ENCODE results near the gene MYG1. TPM values are rescaled to one million over a fixed set of nuclear protein-coding genes. Genes with fewer than 3 reads are reported as not detected.

Gene MYG1
- polyA plus RNA-seq, 1 of the 3 experiments (the other 2 are of a cell fraction), result 101 TPM

- Histone ChIP-seq H3K9me2 (no peaks in the 10 kb centered on the region), H3K27me3 (ENCODE audit: insufficient read depth) (peaks cover 16% of the 10 kb centered on the region; the same call in 1 of the 2 replicates), H3K27ac (ENCODE audit: low read depth in 2 of 2, low read length in 1 of 2) (no peak overlapping the region), H4K20me1 (ENCODE audit: insufficient read depth) (no peaks in the 10 kb centered on the region), H3K4me1 (ENCODE audit: control insufficient read depth in 1 of 2, insufficient read depth in 2 of 2, low read depth in 1 of 2, low read length in 1 of 2) (peaks cover 0 to 8% of the 10 kb centered on the region in 2 experiments; a peak in 1 of 4 replicates), H3K4me2 (no peak overlapping the region), H3K4me3 (ENCODE audit: low read depth in 2 of 2, low read length in 1 of 2) (no peak overlapping the region), H3K9me3 (no peaks in the 10 kb centered on the region), H3K9ac (no peak overlapping the region), H3F3A (replicated peaks; ENCODE audit: insufficient read depth) (peaks cover 6% of the 10 kb centered on the region), H3K36me3 (replicated peaks in 1 of 2; ENCODE audit: control insufficient read depth in 1 of 2, insufficient read depth in 2 of 2, low read length in 1 of 2) (no peaks in the 10 kb centered on the region), H3K79me2 (ENCODE audit: insufficient read depth) (no peaks in the 10 kb centered on the region), H2AFZ (ENCODE audit: low read depth) (no peak overlapping the region)
- peak; percentile 72 for DNase-seq
- ChIA-PET POLR2A (interaction anchor here (0.6 to 1.3 kb wide), 3 partner anchors 13 to 18 kb away, joined by 3 to 5 read pairs (median 4); partner anchors contain the start of gene AAAS), CTCF (interaction anchor here (0.7 to 2.5 kb wide), 7 partner anchors 12 to 101 kb away, joined by 3 to 8 read pairs (median 3); partner anchors contain the start of gene AAAS)
- TF ChIP-seq JUND (IDR thresholded peaks at IDR 0.05) (no peak), FOXM1 (IDR thresholded peaks at IDR 0.05; ENCODE audit: low read depth) (no peak), REST (IDR thresholded peaks at IDR 0.05; ENCODE audit: low read depth, low read length) (no peak), ELF1 (IDR thresholded peaks at IDR 0.05) (no peak), NRF1 (IDR thresholded peaks at IDR 0.05; ENCODE audit: low read depth, low read length) (no peak), FOXJ3 (CRISPR knock-in tag; IDR thresholded peaks at IDR 0.05) (no peak), TCF12 (IDR thresholded peaks at IDR 0.05) (no peak), YY1 (IDR thresholded peaks at IDR 0.05; ENCODE audit: low read depth) (no peak), ZBTB33 (IDR thresholded peaks at IDR 0.05; ENCODE audit: borderline replicate concordance, low read depth) (no peak), RXRA (IDR thresholded peaks at IDR 0.05; ENCODE audit: borderline replicate concordance, low read depth) (no peak), CHD2 (IDR thresholded peaks at IDR 0.05; ENCODE audit: low read length, partially characterized antibody) (no peak), MEF2A (IDR thresholded peaks at IDR 0.05; ENCODE audit: borderline replicate concordance, low read depth) (no peak), FOSL2 (IDR thresholded peaks at IDR 0.05; ENCODE audit: borderline replicate concordance, low read depth) (no peak), POLR2AphosphoS5 (IDR thresholded peaks at IDR 0.05; ENCODE audit: low read depth, low read length) (no peak), SMC3 (IDR thresholded peaks at IDR 0.05; ENCODE audit: low read depth, low read length) (no peak)
- 17% methylated on average over 3 of the region's 6 CpGs for WGBS (ENCODE audit: low lambda C conversion rate)
These were observed 39.4 kb downstream of the MYG1 start for GRCh38 chr12:53338916-53339315.
